Chondrocyte (in vitro differentiated cells): ENCODE data around the gene CNOT3. TPM values are rescaled to one million over a fixed set of nuclear protein-coding genes. Genes with fewer than 3 reads are reported as not detected.
"Not testable (repeated sequence)": the region's sequence is repeated elsewhere in the genome, so short reads cannot be mapped to it uniquely, and the experiment has no call there.

Experiments used
- DNase-seq: peaks from one replicate; pipeline ENCODE4 v3.0.0; 2021; ENCODE audit warnings: mixed read lengths, low spot score
- H3K27ac Mint-ChIP-seq: one replicate; pipeline ENCODE4 v1.8.0; 2021; ENCODE audit warnings: mild to moderate bottlenecking, moderate library complexity, mixed read lengths; ENCODE audit not compliant: unreplicated experiment
- H3K27me3 Mint-ChIP-seq: 2 replicates; pipeline ENCODE4 v1.8.0; 2021; ENCODE audit warnings: low read depth, mixed read lengths
- H3K36me3 Mint-ChIP-seq: 2 replicates; pipeline ENCODE4 v1.8.0; 2021; ENCODE audit warnings: low read depth, mixed read lengths
- H3K4me1 Mint-ChIP-seq: 2 replicates; pipeline ENCODE4 v1.8.0; 2021; ENCODE audit warnings: low read depth, mild to moderate bottlenecking, mixed read lengths
- H3K4me3 Mint-ChIP-seq: one replicate; pipeline ENCODE4 v1.8.0; 2021; ENCODE audit warnings: mild to moderate bottlenecking, moderate library complexity, mixed read lengths; ENCODE audit not compliant: unreplicated experiment
- H3K9me3 Mint-ChIP-seq: 2 replicates; pipeline ENCODE4 v1.8.0; 2021; ENCODE audit warnings: low read depth, mixed read lengths
- total RNA-seq: library from RNA; stranded (reverse); gene quantifications from 3 replicates; pipeline ENCODE4 v1.2.1, GENCODE V29; 2021
- TF ChIP-seq, protein P1 (sequence below): fragments of 200-600 bp; sonication (generic); IDR thresholded peaks from 2 replicates; pipeline ENCODE4 v1.5.0; 2021; ENCODE audit warnings: antibody characterized with exemption, mild to moderate bottlenecking, moderate library complexity

CNOT3 gene
- total RNA-seq, 1 donor from 2014 or later, result 33.7 TPM

DNA sequence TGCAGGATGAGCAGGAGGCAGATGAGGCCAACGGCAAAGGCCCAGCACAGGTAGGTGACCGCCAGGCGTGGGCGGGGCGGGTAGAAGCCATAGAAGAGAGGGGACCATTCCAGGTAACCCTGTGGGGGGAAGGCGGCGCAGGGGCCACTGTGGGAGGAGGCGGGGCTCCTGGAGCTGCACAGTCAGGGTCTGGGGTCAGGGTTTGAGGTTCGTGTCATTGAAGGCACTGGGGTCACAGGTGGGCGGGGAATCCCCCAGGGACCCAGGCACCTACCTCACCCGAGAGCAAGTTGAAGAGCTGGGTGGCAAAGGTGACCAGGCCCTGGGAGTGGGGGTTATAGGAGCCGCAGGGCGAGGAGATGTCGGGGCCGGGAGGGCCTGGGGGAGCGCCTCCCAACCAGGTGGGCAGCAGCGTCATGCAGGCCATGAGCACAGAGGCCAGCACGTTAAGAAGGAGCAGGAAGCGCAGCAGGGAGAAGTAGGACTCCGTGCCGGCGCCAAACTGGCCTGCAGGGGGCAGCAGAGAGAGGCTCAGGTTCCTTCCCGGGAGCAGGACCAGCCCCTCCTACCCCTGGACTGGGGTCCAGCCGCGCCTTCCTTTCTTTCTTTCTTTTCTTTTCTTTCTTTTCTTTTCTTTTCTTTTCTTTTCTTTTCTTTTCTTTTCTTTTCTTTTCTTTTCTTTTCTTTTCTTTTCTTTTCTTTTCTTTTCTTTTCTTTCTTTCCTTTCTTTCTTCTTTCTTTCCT, 30.8 kb downstream of the CNOT3 start:
- Mint-ChIP-seq H3K27me3 (no peaks in the 10 kb centered on the region), H3K36me3 (no peaks in the 10 kb centered on the region), H3K4me3 (no peak overlapping the region), H3K9me3 (no peaks in the 10 kb centered on the region), H3K27ac (no peak overlapping the region), H3K4me1 (peaks cover 11% of the 10 kb centered on the region)
- DNase-seq, result no peak
- TF ChIP-seq, protein P1, sequence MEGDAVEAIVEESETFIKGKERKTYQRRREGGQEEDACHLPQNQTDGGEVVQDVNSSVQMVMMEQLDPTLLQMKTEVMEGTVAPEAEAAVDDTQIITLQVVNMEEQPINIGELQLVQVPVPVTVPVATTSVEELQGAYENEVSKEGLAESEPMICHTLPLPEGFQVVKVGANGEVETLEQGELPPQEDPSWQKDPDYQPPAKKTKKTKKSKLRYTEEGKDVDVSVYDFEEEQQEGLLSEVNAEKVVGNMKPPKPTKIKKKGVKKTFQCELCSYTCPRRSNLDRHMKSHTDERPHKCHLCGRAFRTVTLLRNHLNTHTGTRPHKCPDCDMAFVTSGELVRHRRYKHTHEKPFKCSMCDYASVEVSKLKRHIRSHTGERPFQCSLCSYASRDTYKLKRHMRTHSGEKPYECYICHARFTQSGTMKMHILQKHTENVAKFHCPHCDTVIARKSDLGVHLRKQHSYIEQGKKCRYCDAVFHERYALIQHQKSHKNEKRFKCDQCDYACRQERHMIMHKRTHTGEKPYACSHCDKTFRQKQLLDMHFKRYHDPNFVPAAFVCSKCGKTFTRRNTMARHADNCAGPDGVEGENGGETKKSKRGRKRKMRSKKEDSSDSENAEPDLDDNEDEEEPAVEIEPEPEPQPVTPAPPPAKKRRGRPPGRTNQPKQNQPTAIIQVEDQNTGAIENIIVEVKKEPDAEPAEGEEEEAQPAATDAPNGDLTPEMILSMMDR, result peak; percentile 81

DNA sequence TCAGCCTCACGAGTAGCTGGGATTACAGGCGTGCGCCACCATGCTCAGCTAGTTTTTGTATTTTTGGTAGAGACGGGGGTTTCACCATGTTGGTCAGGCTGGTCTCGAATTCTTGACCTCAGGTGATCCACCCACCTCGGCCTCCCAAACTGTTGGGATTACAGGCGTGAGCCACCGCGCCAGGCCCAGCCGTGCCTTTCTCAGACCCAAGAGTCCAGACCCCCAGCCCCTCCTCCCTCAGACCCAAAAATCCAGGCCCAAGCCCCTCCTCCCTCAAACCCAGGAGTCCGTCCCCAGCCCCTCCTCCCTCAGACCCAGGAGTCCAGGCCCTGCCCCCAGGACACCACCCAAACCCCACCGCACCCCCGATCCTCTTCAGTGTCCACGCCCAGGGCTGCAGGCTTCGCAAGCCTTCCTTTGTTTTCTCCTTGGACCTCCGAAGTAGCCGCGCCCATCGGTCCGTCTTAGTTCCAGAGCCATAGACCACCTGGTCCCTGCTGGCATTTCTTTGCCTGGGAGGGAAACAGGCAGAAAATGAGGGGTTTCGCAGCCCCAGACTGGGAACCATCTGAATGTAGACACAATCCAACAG, 31.7 kb downstream of the CNOT3 start:
- Mint-ChIP-seq H3K9me3 (no peaks in the 10 kb centered on the region), H3K27me3 (no peaks in the 10 kb centered on the region), H3K27ac (no peak overlapping the region), H3K4me1 (peaks cover 10% of the 10 kb centered on the region), H3K4me3 (no peak overlapping the region), H3K36me3 (no peaks in the 10 kb centered on the region)
- no peak for DNase-seq
- TF ChIP-seq, protein P1, result no peak

DNA sequence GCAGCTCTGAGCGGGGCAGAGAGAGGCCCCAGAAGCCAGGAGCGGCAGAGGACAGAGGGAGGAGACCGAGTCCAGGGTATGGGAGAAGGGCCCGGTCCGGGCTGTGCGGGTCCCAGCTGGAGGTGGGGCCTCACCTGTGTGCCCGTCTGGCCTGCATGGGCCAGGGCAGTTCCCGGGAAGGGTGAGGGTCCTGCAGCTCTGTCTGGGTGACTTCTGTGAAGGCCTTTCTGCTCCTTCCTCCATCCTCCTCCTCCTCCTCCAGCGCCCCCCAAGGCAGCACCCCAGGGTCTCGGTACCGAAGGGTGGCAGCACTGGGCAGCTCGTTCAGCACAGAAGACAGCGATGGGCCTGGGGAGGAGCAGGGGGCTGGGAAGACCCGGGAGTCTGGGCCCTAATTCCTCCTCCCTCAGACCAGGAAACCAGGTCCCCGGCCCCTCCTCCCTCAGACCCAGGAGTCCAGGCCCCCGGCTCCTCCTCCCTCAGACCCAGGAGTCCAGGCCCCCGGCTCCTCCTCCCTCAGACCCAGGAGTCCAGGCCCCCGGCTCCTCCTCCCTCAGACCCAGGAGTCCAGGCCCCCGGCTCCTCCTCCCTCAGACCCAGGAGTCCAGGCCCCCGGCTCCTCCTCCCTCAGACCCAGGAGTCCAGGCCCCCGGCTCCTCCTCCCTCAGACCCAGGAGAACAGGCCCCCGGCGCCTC, 34.3 kb downstream of the CNOT3 start:
- H3K36me3 Mint-ChIP-seq, H3K4me3 Mint-ChIP-seq, DNase-seq, H3K27me3 Mint-ChIP-seq, H3K4me1 Mint-ChIP-seq, H3K9me3 Mint-ChIP-seq, H3K27ac Mint-ChIP-seq: not testable (repeated sequence)

DNA sequence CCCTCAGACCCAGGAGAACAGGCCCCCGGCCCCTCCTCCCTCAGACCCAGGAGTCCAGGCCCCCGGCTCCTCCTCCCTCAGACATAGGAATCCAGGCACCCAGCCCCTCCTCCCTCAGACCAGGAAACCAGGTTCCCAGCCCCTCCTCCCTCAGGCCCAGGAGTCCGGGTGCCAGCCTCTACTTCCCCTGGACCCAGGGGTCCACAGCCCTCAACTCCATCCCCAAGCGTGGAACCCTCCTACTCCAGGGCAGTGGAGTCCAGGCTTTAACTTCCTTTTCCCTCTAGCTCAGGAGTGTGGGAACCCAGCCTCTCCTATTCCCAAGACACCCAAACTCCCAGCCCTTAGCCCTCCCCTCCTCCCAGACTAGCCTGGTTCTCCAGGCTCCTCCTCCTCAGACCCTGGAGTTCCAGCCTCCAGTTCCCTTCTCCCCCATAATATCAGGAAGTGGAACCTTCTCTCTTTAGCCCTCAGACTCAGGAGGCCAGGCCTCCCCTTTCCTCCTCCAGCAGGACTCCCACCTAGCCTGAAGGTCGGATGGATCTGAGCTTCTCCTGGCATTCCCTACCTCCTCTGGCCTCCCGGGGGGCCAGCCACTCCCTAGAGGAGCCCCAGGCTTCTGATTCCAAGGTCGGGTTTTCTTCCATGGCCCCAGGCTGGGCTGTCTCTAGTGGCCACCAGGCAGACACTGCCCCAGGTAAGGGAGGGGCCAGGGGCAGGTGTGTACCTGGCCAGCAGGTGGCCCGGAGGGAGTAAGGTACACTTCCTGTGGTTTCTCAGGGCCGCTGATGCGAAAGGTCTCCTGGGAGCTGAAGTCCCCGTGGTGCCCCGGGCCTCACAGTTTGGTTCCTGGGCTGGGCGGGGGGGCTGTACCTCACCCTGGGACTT, 35.2 kb downstream of the CNOT3 start, which contains the start of gene TMC4:
Gene TMC4, minus strand, starts transcription at position 690 of the 888 bp plus-strand sequence. Its CDS starts 43 bp downstream, at position 647.
- no peak for DNase-seq
- Mint-ChIP-seq H3K4me3 (no peak within 1 kb of the TSS), H3K36me3 (peaks cover 4% of the 10 kb centered on the region), H3K27ac (peak within 1 kb of the TSS; percentile 32), H3K9me3 (no peaks in the 10 kb centered on the region), H3K27me3 (no peaks in the 10 kb centered on the region), H3K4me1 (peaks cover 5% of the 10 kb centered on the region)
- TF ChIP-seq, protein P1, result no peak

DNA sequence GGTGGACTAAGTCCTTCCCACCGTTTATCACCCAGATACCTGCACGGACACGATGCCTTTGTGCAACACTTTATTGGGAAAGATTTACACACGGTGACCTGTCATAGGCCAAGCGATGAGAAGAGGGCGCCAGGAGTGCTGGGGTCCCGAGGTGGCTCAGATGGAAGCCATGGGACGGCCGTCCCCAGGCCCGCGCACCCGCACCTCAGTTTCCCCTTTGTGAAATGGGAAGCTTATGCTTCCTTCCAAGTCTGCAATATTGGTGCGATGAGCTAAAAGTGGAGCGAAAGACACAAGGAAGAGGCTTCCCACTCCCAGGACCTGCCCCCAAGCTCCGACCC, 35.8 kb downstream of the CNOT3 start:
- DNase-seq, result no peak
- no peaks in the 10 kb centered on the region for H3K9me3 Mint-ChIP-seq

More for the DNA sequence above, 35.8 kb downstream of the CNOT3 start:
- Mint-ChIP-seq H3K4me1 (peaks cover 5% of the 10 kb centered on the region), H3K4me3 (no peak overlapping the region), H3K27me3 (no peaks in the 10 kb centered on the region), H3K27ac (no peak overlapping the region), H3K36me3 (peaks cover 4% of the 10 kb centered on the region)
- TF ChIP-seq, protein P1, result no peak
